GM19035 (cell line): ENCODE measurements around the gene YIF1A.

Experiments
- ATAC-seq: cut with Tn5 transposase; IDR thresholded peaks from one replicate; pipeline ENCODE4 v1.9.1; 2021; ENCODE audit not compliant: unreplicated experiment

The YIF1A gene

DNA sequence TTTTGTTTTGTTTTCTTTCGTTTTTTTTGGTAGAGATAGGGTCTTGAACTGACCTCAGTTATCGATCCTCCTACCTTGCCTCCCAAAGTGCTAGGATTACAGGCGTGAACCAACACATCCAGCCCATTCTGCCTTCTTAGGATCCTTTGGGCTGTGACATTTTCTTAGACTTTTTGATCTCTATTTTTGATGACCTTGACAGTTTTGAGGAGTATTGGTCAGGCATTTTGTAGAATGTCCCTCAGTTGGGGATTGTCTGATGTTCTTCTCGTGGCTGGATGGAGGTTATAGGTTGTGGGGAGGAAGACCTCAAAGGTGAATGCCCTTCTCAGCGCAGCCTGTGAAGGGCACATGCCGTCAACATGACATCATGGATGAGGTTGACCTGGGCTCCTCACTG is 40.0 kb downstream of the YIF1A start:
- no peak for ATAC-seq

DNA sequence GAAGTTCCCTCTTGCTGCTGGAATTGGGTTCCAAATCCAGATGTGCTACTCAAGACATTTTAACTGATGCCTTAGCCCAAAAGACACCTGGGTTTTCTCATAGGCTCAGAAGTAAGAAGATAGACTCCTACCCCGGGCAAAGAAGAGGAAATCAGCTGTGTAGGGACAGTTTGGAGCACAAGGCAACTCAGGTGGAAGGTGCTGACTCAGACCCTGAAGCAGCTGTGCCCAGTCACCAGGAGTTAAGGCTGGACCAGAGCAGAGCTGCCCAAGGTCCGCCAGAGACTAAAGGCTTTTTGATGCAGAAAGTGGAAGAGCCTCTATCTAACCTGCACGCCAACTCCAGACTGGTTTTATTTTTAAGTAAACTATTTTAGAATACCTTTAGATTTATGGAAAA is 41.1 kb downstream of the YIF1A start:
- ATAC-seq, result no peak

DNA sequence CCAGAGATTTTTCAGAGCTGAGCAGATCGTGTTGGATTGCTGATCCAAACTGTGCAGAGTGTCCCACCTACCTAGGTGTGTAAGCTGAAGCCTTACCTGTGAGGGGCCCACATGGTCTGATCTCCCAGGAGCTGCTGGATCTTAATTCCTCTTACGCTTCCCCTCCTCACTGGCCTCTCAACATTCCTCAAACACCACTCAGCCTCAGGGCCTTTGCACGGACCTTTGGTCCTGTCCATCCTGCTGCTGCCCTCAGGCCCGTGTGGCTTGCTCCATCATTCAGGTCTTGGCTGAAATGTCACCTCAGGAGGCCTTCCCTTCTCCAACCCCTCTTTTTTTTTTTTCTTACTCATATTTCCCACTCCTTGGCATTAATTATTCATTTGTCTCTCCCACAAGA is 41.6 kb downstream of the YIF1A start:
- ATAC-seq, result no peak

DNA sequence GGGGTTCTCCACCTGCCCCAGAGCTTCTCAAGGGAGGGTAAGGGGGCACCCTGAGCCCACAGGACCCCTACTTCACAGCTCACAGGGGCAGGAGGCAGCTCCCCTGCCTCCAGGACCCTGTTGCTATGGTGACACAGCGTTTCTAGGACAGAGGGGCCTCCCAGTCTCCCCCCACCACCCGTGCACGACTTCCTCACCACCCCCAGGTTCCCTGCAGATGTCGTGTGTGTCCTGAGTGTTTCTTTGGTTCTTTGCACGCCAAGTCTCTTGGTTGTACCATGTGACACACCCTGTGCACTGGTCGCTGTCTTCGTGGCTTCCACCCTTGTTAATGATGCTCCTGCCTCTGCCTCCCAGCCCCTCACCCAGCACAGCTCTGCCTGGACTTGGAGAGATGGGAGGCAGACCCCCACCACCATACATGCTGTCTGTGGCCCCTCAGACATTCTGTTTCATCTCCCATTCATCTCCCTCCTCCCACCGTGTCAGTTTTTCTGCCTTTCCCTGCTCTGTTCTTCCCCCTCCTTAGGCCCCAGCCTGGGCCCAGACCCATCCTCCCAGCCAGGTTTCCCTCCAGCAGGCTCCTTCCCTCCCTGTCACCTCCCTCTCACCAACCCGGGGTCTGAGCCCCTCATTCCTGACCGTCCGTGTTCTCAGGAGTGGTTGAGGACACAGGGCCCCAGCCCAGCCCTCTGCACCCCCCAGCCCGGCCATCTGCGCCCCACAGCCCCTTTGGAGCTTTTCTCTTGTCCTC is 45.0 kb downstream of the YIF1A start:
- ATAC-seq, result no peak

- ATAC-seq, result no peak
Measured at GRCh38 chr11:66242095-66242765, 46.7 kb downstream of the YIF1A start.

GRCh38 chr11:66240781-66241136 is 48.2 kb downstream of the YIF1A start:
- ATAC-seq, result no peak

DNA sequence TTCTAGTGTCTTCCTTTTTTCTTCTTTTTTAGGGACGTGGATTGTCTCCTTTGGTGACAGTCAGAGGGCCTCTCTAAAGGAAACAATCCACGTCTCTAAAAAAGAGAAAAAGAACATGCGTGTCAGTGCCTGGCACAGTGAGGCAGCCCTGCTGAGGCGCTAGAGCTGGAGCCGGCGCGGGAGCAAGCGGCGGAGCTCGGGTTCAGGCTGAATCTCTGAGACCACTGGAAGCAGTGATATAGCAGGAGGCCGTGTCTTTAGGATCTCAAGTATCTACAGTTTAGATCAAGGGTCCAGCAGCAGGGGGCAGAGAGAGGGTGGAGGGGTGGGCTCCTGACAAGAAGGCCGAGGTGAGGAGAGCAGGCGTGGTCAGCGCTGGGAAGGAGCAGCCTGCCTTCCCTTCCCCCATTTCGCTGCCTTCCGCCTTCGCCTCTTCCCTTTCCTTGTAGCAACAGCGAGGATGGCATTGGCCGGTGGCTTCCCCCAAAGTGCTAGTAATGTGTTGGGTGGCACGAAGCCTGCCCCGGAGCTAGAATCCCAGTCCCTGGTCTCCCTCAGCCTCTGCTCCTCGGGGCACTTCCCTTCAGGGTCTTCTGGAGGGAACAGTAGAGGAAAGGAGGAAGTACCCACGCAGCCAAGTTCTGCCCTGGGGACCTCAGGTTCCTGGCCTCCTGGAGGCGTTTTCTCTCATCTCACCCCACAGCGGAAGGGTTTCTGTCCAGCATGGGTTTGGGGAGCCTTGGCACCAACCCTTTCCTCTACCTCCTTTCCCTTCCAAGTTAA is 48.8 kb downstream of the YIF1A start:
- no peak for ATAC-seq

DNA sequence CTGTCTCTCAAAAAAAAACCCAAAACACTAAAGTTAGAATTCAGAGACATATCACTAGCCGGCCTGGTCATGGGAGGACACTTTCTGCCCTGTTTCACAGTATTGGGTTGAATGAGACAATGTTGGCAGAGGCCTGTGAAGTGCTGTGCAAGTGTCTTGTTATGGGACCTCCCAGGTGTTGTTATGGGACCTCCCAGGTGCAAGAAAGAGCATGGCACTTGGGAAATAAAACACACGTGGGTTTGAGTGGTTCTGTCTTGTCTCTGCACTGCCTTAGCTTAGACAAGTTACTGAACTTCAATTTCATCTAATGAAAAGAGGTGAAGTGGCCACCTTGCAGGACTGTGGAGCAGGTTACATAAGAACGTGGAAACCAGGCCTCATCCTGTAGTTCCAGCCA is 49.4 kb downstream of the YIF1A start:
- ATAC-seq, result no peak

DNA sequence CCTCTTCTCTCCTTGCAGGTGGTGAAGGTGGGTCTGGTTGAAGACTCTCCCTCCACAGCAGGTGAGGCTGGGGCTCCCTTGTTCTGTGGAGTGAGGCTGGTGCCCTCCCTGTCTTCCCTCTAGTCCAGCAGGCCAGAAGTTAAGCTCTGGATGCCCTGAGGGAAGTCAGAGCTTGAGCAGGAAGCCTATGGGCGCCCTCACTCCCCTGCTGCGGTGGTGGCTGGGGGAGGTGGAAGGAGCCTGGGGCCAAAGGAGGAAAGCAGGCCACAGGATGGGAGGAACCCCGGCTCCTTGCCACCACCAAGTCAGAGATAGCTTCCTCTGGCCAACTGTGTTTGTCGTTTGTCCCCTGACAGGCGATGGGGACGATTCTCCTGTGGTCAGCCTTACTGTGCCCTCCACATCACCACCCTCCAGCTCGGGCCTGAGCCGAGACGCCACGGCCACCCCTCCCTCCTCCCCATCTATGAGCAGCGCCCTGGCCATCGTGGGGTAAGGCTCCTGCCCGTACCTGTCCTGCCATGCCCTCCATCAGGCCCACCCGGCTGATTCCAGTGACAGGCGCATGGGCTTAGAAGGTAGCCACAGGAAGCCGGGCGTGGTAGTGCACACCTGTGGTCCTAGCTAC is 50.0 kb downstream of the YIF1A start:
- no peak for ATAC-seq

GRCh38 chr11:66237867-66238266 is 51.1 kb downstream of the YIF1A start:
- no peak for ATAC-seq

GRCh38 chr11:66235141-66235540 is 53.8 kb downstream of the YIF1A start:
- no peak for ATAC-seq
